NCI-H187 treated with DMSO at 0.1 percent for 48 hours (cell line): Measurements from ENCODE around the gene EEF1AKMT4.
"Not testable (repeated sequence)": the region's sequence is repeated elsewhere in the genome, so short reads cannot be mapped to it uniquely, and the experiment has no call there.

Experiments
- DNase-seq: peaks from one replicate; lab custom pipeline; 2025; lab: John Stamatoyannopoulos, UW

The EEF1AKMT4 gene

GRCh38 chr3:184259878-184260723 is 10.6 kb downstream of the EEF1AKMT4 start:
- DNase-seq, result no peak

GRCh38 chr3:184260724-184261269 is 11.3 kb downstream of the EEF1AKMT4 start:
- no peak for DNase-seq

- peak; percentile 65 for DNase-seq
Measured at GRCh38 chr3:184261270-184261853, 11.9 kb downstream of the EEF1AKMT4 start, which contains the start of gene CAMK2N2. TSS of gene CAMK2N2 (minus strand) at chr3:184261553. CDS start at chr3:184261285, 268 bp downstream.

- DNase-seq, result peak; percentile 40
Measured at GRCh38 chr3:184261854-184262763, 12.6 kb downstream of the EEF1AKMT4 start.

GRCh38 chr3:184262764-184263179 is 13.3 kb downstream of the EEF1AKMT4 start:
- no peak for DNase-seq

- DNase-seq, result not testable (repeated sequence)
Measured at GRCh38 chr3:184267249-184267648, 17.8 kb downstream of the EEF1AKMT4 start.

GRCh38 chr3:184272269-184272668 is 22.8 kb downstream of the EEF1AKMT4 start:
- no peak for DNase-seq

- no peak for DNase-seq
Measured at GRCh38 chr3:184275381-184275701, 25.9 kb downstream of the EEF1AKMT4 start.

GRCh38 chr3:184275961-184276910 is 26.8 kb downstream of the EEF1AKMT4 start, which contains the start of gene ECE2:
TSS of gene ECE2 (plus strand) at chr3:184276022. CDS start at chr3:184276154, 132 bp downstream.
- no peak for DNase-seq

GRCh38 chr3:184277366-184277765 is 27.9 kb downstream of the EEF1AKMT4 start:
- DNase-seq, result no peak

- DNase-seq, result no peak
Measured at GRCh38 chr3:184282941-184283340, 33.5 kb downstream of the EEF1AKMT4 start.

GRCh38 chr3:184283681-184284080 is 34.2 kb downstream of the EEF1AKMT4 start:
- DNase-seq, result no peak

GRCh38 chr3:184284696-184285095 is 35.2 kb downstream of the EEF1AKMT4 start:
- DNase-seq, result no peak

- no peak for DNase-seq
Measured at GRCh38 chr3:184289426-184289938, 40.0 kb downstream of the EEF1AKMT4 start.

- DNase-seq, result no peak
Measured at GRCh38 chr3:184290331-184290730, 40.9 kb downstream of the EEF1AKMT4 start.

- DNase-seq, result no peak
Measured at GRCh38 chr3:184291044-184291737, 41.7 kb downstream of the EEF1AKMT4 start.

- DNase-seq, result no peak
Measured at GRCh38 chr3:184291738-184292445, 42.4 kb downstream of the EEF1AKMT4 start.

- DNase-seq, result no peak
Measured at GRCh38 chr3:184295771-184296170, 46.3 kb downstream of the EEF1AKMT4 start.

- DNase-seq, result no peak
Measured at GRCh38 chr3:184296616-184297015, 47.1 kb downstream of the EEF1AKMT4 start.
